Measurements from ENCODE around the gene ATP1A4.

GRCh38 chr1:160127381-160127780, 24.0 kb upstream of the ATP1A4 start:
- TF ChIP-seq POLR2A (IDR thresholded peaks at IDR 0.05) (no peak), CTCF (IDR thresholded peaks at IDR 0.05 in 4 of 5, conservative IDR thresholded peaks at IDR 0.05 in 1 of 5) (no peak)

All from gastrocnemius medialis (tissue), 4 donors.